ENCODE data around the gene OSBP2. TPM values are rescaled to one million over a fixed set of nuclear protein-coding genes. Genes with fewer than 3 reads are reported as not detected.
A peak's percentile ranks its signal among the peaks of the same experiment; 100 is the strongest.

Gene OSBP2
- total RNA-seq, 4 donors from 2014 or later = 1.9 to 3.9 (median 3.0) TPM

DNA sequence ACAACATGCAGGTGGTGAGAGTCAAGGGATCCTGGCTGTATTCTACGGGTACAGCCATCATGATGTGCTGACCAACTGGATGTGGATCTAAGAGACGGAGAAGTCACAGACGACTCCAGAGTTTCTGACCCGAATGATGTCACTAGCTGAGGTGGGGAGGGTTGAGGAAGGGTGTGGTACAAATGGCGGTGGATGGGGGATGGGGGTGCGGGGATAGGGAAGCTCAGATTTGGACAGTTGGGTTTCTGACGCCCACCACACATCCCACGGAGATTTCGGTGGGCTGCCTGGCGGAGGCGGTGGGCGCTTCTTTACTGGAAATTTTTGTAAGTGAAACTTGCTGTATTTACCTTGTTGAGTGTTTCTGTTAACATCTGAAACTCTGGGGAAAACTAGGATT, 126.7 kb downstream of the OSBP2 start:
- no peak for DNase-seq
- WGBS, 2 donors = 89 to 90% methylated on average over 12 of the region's 12 CpGs
- TF ChIP-seq POLR2A (IDR thresholded peaks at IDR 0.05) = no peak
- TF ChIP-seq, protein P1, sequence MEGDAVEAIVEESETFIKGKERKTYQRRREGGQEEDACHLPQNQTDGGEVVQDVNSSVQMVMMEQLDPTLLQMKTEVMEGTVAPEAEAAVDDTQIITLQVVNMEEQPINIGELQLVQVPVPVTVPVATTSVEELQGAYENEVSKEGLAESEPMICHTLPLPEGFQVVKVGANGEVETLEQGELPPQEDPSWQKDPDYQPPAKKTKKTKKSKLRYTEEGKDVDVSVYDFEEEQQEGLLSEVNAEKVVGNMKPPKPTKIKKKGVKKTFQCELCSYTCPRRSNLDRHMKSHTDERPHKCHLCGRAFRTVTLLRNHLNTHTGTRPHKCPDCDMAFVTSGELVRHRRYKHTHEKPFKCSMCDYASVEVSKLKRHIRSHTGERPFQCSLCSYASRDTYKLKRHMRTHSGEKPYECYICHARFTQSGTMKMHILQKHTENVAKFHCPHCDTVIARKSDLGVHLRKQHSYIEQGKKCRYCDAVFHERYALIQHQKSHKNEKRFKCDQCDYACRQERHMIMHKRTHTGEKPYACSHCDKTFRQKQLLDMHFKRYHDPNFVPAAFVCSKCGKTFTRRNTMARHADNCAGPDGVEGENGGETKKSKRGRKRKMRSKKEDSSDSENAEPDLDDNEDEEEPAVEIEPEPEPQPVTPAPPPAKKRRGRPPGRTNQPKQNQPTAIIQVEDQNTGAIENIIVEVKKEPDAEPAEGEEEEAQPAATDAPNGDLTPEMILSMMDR (IDR thresholded peaks at IDR 0.05) = no peak
- no peaks in the 10 kb centered on the region for H3K36me3 ChIP-seq
- intact Hi-C loops (cut with DNase I) = no loop called here
- no peaks in the 10 kb centered on the region for H3K9me3 ChIP-seq
- no peak overlapping the region for H3K27ac ChIP-seq
- H3K27me3 ChIP-seq = peaks cover 0 to 67% (median 5%) of the 10 kb centered on the region in 4 donors
- H3K4me1 ChIP-seq = peaks cover 0 to 24% (median 10%) of the 10 kb centered on the region in 3 donors
- no peak overlapping the region for H3K4me3 ChIP-seq

DNA sequence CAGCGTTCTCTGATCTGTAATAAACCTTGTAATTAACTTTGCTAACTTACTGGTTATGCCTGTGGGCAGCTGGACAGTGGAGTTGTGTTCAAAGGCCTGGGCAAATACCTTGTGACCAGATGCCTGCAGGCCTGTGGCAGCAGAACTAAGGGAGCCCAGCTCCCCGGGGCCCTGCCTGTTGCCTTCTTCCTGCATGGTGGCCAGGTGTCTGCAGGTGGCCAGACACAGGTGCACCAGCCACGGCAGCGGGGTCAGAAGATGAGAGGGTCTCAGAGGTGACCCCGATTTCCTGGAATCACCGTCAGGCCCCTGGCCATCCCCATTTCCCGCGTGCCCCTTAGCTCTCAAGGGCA, 127.2 kb downstream of the OSBP2 start:
- Histone ChIP-seq H3K9me3 (no peaks in the 10 kb centered on the region), H3K36me3 (no peaks in the 10 kb centered on the region), H3K27me3 (peaks cover 0 to 67% (median 5%) of the 10 kb centered on the region in 4 donors), H3K4me3 (peak overlapping the region; percentile 35 to 67 (median 49)), H3K4me1 (peaks cover 0 to 25% (median 10%) of the 10 kb centered on the region in 3 donors), H3K27ac (no peak overlapping the region)
- intact Hi-C loops (cut with DNase I) = no loop called here
- TF ChIP-seq POLR2A (IDR thresholded peaks at IDR 0.05) = no peak
- TF ChIP-seq, protein P1 (IDR thresholded peaks at IDR 0.05) = no peak
- WGBS, 2 donors = 16 to 46% methylated on average over 5 to 7 of the region's 8 CpGs
- no peak for DNase-seq

DNA sequence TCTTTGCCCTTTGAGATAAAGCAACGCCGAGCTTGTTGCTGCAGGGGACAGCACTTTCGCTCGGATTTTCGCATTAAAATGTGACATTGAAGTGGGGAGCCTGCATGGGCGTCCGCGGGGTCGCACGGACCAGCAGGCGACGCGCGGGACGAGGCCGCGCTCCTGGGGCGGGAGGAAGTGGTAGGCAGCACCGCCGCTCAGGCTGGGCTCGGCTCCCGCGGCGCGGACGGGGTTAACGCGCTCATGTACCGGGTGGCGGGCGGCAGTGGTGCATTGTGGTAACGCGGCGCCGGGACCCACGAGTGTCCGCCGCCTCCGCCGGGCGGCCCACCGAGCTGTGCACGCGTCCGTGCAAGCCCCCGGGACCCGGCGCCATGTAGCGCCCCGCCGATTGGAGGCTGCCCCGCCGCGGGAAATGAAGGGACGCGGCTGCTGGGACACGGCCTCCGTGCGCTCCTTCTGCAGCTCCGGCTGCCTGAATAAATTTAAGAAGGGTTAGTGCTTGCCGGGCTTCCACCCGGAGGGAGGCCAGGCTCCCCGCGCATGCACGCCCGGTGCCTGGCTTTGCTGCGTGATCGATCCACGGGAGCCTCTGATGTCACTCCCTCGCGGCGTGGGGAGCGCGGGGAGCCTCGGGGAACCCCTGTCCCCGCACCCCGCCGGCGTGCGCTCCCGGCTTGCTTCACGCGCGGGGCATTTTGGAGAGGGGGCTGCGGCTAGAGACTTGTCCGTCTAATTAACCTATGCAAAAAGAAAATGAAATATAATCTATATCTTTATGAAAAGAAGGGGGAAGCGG, 127.7 kb downstream of the OSBP2 start:
- DNase-seq = no peak
- intact Hi-C loops (cut with DNase I) = no loop called here
- WGBS, 2 donors = 9 to 12% methylated on average over 12 to 17 of the region's 87 CpGs
- H3K4me3 ChIP-seq = peak overlapping the region; percentile 35 to 67 (median 49)
- H3K27me3 ChIP-seq = peaks cover 0 to 69% (median 5%) of the 10 kb centered on the region in 4 donors
- H3K4me1 ChIP-seq = peaks cover 0 to 25% (median 10%) of the 10 kb centered on the region in 3 donors
- peak overlapping the region in 1 of 4 donors; percentile 25 for H3K27ac ChIP-seq
- no peaks in the 10 kb centered on the region for H3K9me3 ChIP-seq
- H3K36me3 ChIP-seq = no peaks in the 10 kb centered on the region
- TF ChIP-seq POLR2A (IDR thresholded peaks at IDR 0.05) = no peak
- TF ChIP-seq, protein P1 (IDR thresholded peaks at IDR 0.05) = peak in 2 of 6 experiments; percentile 7 to 40

DNA sequence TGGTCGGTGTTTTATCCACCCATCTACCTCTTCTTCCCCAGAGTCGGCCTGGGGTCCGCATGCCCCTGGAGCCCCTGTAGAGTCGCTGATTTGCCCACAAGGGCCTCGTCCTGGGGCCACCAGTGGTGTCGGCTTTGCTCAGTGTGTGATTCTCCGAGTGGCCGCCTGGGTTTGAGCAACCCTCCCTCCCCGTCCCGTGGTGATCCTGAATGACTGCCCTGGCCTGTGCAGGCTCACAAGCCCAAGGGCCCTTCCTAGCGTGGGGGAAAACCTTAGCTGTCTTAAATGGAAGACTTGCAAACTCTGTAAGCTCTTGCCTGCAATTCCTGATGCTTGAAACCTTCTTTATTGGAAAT, 128.3 kb downstream of the OSBP2 start:
- TF ChIP-seq, protein P1 (IDR thresholded peaks at IDR 0.05) = peak in 2 of 6 experiments; percentile 20 to 37
- no peak for TF ChIP-seq POLR2A (IDR thresholded peaks at IDR 0.05)
- peak overlapping the region in 1 of 4 donors; percentile 25 for H3K27ac ChIP-seq
- intact Hi-C loops (cut with DNase I) = no loop called here
- H3K4me1 ChIP-seq = peaks cover 0 to 25% (median 10%) of the 10 kb centered on the region in 3 donors
- H3K27me3 ChIP-seq = peaks cover 0 to 72% (median 5%) of the 10 kb centered on the region in 4 donors
- H3K4me3 ChIP-seq = peak overlapping the region; percentile 35 to 67 (median 49)
- H3K9me3 ChIP-seq = no peaks in the 10 kb centered on the region
- no peaks in the 10 kb centered on the region for H3K36me3 ChIP-seq
- 41 to 62% methylated on average over 6 to 7 of the region's 11 CpGs for WGBS, 2 donors
- DNase-seq = no peak

DNA sequence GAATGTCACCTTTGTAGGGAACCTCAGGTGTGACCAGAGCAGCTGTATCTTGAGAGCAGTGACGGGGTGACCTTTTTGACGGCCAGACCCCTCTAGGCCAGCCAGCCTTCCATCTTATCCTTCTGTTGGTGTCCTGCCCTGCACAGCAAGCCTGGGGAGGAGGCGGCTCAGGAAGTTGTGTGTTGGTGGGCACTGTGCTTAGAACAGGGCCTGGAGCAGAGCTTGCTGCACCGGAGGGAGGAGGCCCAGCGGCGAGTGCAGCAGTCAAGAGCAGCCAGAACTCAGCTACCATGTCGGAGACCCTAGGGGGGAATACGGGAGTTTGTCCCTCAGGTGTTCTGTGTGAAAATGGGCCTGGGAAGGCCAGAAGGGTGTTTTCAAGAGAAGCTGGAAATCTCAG, 129.4 kb downstream of the OSBP2 start:
- no peak for DNase-seq

More for the DNA sequence above, 129.4 kb downstream of the OSBP2 start:
- Histone ChIP-seq H3K27me3 (peaks cover 0 to 65% (median 5%) of the 10 kb centered on the region in 4 donors), H3K27ac (no peak overlapping the region), H3K4me1 (peaks cover 0 to 30% (median 10%) of the 10 kb centered on the region in 3 donors), H3K9me3 (no peaks in the 10 kb centered on the region), H3K36me3 (no peaks in the 10 kb centered on the region), H3K4me3 (no peak overlapping the region)
- intact Hi-C loops (cut with DNase I) = no loop called here
- TF ChIP-seq POLR2A (IDR thresholded peaks at IDR 0.05) = no peak
- TF ChIP-seq, protein P1 (IDR thresholded peaks at IDR 0.05) = no peak
- 87% methylated on average over 4 to 6 of the region's 8 CpGs for WGBS, 2 donors
